SK-N-SH treated with all-trans-retinoic acid at 6 μM for 48 hours (cell line): ENCODE results near the gene ATP11A.

ENCODE experiments used
- ATAC-seq: fragments of 200-7000 bp; cut with Tn5 transposase; 3 replicates; pipeline ENCODE4 v1.9.1; 2020; ENCODE audit warnings: mild to moderate bottlenecking, moderate library complexity
- ARNTL ChIP-seq: fragments of 450-650 bp; formaldehyde crosslinking; IDR thresholded peaks from 2 replicates; pipeline ENCODE4 v1.5.0; 2020; ENCODE audit warnings: low read depth, mild to moderate bottlenecking, moderate library complexity, borderline replicate concordance
- BACH2 ChIP-seq: fragments of 250-450 bp; sonication (Bioruptor Pico); IDR thresholded peaks from 2 replicates; pipeline ENCODE4 v1.9.0; 2021; ENCODE audit warnings: mild to moderate bottlenecking, borderline replicate concordance
- CREB5 ChIP-seq: fragments of 250-450 bp; sonication (Bioruptor Pico); IDR thresholded peaks from 2 replicates; pipeline ENCODE4 v1.5.1; 2020; ENCODE audit warnings: low read depth, mild to moderate bottlenecking, moderate library complexity
- CSDC2 ChIP-seq: fragments of 250-450 bp; sonication (Bioruptor Pico); IDR thresholded peaks from 2 replicates; pipeline ENCODE4 v1.5.0; 2020; ENCODE audit warnings: mild to moderate bottlenecking, moderate library complexity
- CSRNP3 ChIP-seq: fragments of 250-450 bp; sonication (Bioruptor Pico); IDR thresholded peaks from 2 replicates; pipeline ENCODE4 v1.5.1; 2021; ENCODE audit warnings: mild to moderate bottlenecking, moderate library complexity
- ESRRG ChIP-seq: fragments of 250-450 bp; sonication (Bioruptor Pico); IDR thresholded peaks from 2 replicates; pipeline ENCODE4 v1.6.1; 2021; ENCODE audit warnings: mild to moderate bottlenecking
- GLIS3 ChIP-seq: fragments of 250-450 bp; sonication (Bioruptor Pico); IDR thresholded peaks from 2 replicates; pipeline ENCODE4 v1.5.0; 2020; ENCODE audit warnings: mild to moderate bottlenecking, moderate library complexity
- OSR1 ChIP-seq: fragments of 250-450 bp; sonication (Bioruptor Pico); IDR thresholded peaks from 2 replicates; pipeline ENCODE4 v1.8.0; 2022; ENCODE audit warnings: moderate library complexity, mild to moderate bottlenecking, inconsistent platforms
- POU6F1 ChIP-seq: fragments of 250-450 bp; sonication (Bioruptor Pico); IDR thresholded peaks from 2 replicates; pipeline ENCODE4 v1.8.0; 2021; ENCODE audit warnings: low read depth, mild to moderate bottlenecking, moderate library complexity, borderline replicate concordance
- PPARA ChIP-seq: fragments of 250-450 bp; sonication (Bioruptor Pico); IDR thresholded peaks from 2 replicates; pipeline ENCODE4 v1.5.0; 2020; ENCODE audit warnings: mild to moderate bottlenecking, borderline replicate concordance
- RARB ChIP-seq: fragments of 250-450 bp; sonication (Bioruptor Pico); IDR thresholded peaks from 2 replicates; pipeline ENCODE4 v1.8.0; 2021; ENCODE audit warnings: mild to moderate bottlenecking, moderate library complexity
- SNAI2 ChIP-seq: fragments of 250-450 bp; sonication (Bioruptor Pico); IDR thresholded peaks from 2 replicates; pipeline ENCODE4 v1.5.0; 2020; ENCODE audit warnings: mild to moderate bottlenecking, moderate library complexity
- TCF4 ChIP-seq: fragments of 250-450 bp; sonication (Bioruptor Pico); IDR thresholded peaks from 2 replicates; pipeline ENCODE4 v1.8.0; 2021; ENCODE audit warnings: mild to moderate bottlenecking, moderate library complexity, borderline replicate concordance
- TOX ChIP-seq: fragments of 250-450 bp; sonication (Bioruptor Pico); IDR thresholded peaks from 2 replicates; pipeline ENCODE4 v1.8.0; 2021; ENCODE audit warnings: mild to moderate bottlenecking, moderate library complexity, borderline replicate concordance
- ZFP3 ChIP-seq: fragments of 250-450 bp; sonication (Bioruptor Pico); IDR thresholded peaks from 2 replicates; pipeline ENCODE4 v1.5.0; 2020; ENCODE audit warnings: mild to moderate bottlenecking, moderate library complexity
- ZFP30 ChIP-seq: fragments of 450-650 bp; formaldehyde crosslinking; IDR thresholded peaks from 2 replicates; pipeline ENCODE4 v1.5.0; 2022; ENCODE audit warnings: mild to moderate bottlenecking, moderate library complexity
- ZNF565 ChIP-seq: fragments of 450-650 bp; formaldehyde crosslinking; conservative IDR thresholded peaks from 2 replicates; pipeline ENCODE4 v1.5.0; 2020; ENCODE audit warnings: low read depth, mild to moderate bottlenecking, moderate library complexity
- ZNF70 ChIP-seq: fragments of 450-650 bp; formaldehyde crosslinking; IDR thresholded peaks from 2 replicates; pipeline ENCODE4 v1.5.0; 2020; ENCODE audit warnings: mild to moderate bottlenecking, moderate library complexity
- ZNF8 ChIP-seq: fragments of 450-650 bp; formaldehyde crosslinking; IDR thresholded peaks from 2 replicates; pipeline ENCODE4 v1.5.0; 2020; ENCODE audit warnings: mild to moderate bottlenecking, moderate library complexity
- TF ChIP-seq, protein P1 (sequence below): fragments of 250-450 bp; sonication (Bioruptor Pico); IDR thresholded peaks from 2 replicates; pipeline ENCODE4 v1.8.0; 2020; ENCODE audit warnings: mild to moderate bottlenecking, moderate library complexity, borderline replicate concordance

Gene ATP11A

DNA sequence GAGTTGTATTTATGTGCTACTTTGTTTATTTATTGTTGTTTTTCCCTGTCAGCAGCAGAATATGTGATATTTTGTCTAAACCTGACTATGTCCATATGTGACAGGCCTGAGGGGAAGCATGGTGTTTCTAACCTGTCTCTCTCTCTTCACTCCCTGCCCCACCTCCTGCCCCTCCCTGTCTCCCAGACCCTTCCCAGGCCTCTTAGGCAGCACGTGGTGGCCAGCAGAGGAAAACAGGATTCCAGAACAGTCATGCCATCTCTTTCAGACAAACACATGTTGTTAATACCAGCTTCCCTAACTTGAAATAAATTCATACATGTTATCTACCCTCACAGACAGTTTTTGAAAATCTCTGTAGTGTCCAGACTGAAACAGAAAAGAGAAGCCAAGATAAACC lies 31.0 kb upstream of the ATP11A start:
- ATAC-seq = no peak
- TF ChIP-seq TCF4 (CRISPR knock-in tag) (no peak), ZNF565 (no peak), ESRRG (CRISPR knock-in tag) (no peak), OSR1 (CRISPR knock-in tag) (no peak), CREB5 (CRISPR knock-in tag) (no peak), BACH2 (CRISPR knock-in tag) (no peak), SNAI2 (no peak), ZFP3 (CRISPR knock-in tag) (no peak), ZNF8 (CRISPR knock-in tag) (no peak), POU6F1 (CRISPR knock-in tag) (no peak), TOX (CRISPR knock-in tag) (no peak), PPARA (CRISPR knock-in tag) (no peak), CSRNP3 (no peak), ARNTL (no peak)
- TF ChIP-seq, protein P1, sequence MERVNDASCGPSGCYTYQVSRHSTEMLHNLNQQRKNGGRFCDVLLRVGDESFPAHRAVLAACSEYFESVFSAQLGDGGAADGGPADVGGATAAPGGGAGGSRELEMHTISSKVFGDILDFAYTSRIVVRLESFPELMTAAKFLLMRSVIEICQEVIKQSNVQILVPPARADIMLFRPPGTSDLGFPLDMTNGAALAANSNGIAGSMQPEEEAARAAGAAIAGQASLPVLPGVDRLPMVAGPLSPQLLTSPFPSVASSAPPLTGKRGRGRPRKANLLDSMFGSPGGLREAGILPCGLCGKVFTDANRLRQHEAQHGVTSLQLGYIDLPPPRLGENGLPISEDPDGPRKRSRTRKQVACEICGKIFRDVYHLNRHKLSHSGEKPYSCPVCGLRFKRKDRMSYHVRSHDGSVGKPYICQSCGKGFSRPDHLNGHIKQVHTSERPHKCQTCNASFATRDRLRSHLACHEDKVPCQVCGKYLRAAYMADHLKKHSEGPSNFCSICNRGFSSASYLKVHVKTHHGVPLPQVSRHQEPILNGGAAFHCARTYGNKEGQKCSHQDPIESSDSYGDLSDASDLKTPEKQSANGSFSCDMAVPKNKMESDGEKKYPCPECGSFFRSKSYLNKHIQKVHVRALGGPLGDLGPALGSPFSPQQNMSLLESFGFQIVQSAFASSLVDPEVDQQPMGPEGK = no peak

DNA sequence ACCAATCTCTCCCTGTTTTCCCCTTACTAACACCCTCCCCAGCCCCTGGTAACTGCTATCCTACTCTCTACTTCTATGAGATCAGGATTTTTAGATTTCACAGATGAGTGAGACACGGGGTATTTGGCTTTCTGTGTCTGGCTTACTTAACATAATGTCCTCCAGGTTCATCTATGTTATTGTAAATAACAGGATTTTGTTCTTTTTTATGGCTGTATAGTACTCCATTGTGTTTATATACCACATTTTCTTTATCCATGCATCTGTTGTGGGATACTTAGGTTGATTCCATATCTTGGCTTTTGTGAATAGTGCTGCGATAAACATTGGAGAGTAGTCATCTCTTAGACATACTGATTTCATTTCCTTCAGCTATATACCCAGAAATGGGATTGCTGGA lies 28.5 kb upstream of the ATP11A start:
- TF ChIP-seq POU6F1 (CRISPR knock-in tag) = no peak
- TF ChIP-seq ZNF70 (CRISPR knock-in tag) = no peak
- no peak for TF ChIP-seq ZNF565
- TF ChIP-seq GLIS3 (CRISPR knock-in tag) = no peak
- TF ChIP-seq ZFP30 (CRISPR knock-in tag) = no peak
- no peak for ATAC-seq

DNA sequence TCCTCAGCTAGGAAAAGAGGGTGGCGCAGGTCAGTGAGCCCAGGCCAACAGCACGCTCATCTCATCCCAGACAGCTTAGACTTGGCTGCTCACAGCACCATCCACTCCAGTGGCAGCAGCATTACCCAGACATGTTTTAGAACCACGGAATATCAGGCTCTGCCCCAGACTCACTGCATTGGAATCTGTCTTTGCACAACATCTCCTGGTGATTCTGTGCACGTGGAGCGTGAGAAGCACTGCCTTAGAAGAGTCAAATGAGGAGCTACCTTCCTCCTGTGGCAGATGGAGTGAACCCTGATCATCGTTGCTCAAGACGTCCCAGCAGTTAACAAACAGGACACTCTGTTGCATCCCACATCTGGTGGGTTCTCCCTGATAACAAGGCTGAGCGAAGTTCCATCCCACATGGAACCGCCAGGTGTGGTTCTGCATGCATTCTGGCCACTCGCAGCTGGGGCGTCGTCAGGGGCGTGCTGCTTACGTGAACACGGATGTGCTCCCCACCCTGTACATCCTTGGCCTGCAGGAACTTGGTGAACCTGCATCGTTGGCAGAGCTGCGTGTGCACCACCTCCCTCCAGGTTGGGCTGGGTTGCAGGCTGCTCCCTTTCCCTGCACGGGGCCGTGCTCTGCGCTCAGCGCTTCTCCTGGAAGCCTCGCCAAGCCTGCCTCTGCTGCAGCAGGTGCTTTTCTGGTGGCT lies 25.2 kb upstream of the ATP11A start:
- no peak for ATAC-seq
- TF ChIP-seq ZNF565 (no peak), RARB (no peak), CSDC2 (no peak), CSRNP3 (no peak), GLIS3 (CRISPR knock-in tag) (no peak), PPARA (CRISPR knock-in tag) (no peak), TCF4 (CRISPR knock-in tag) (no peak), OSR1 (CRISPR knock-in tag) (no peak), ZNF70 (CRISPR knock-in tag) (no peak)
